ENCODE measurements around the gene VILL. TPM values are rescaled to one million over a fixed set of nuclear protein-coding genes. Genes with fewer than 3 reads are reported as not detected.

Gene VILL
- total and polyA plus RNA-seq, 10 of the 15 experiments (the other 5 are each of a cell fraction or from before 2014, with no cell fraction given), result 0.15 to 5.4 (median 2.1) TPM; not detected in 1

DNA sequence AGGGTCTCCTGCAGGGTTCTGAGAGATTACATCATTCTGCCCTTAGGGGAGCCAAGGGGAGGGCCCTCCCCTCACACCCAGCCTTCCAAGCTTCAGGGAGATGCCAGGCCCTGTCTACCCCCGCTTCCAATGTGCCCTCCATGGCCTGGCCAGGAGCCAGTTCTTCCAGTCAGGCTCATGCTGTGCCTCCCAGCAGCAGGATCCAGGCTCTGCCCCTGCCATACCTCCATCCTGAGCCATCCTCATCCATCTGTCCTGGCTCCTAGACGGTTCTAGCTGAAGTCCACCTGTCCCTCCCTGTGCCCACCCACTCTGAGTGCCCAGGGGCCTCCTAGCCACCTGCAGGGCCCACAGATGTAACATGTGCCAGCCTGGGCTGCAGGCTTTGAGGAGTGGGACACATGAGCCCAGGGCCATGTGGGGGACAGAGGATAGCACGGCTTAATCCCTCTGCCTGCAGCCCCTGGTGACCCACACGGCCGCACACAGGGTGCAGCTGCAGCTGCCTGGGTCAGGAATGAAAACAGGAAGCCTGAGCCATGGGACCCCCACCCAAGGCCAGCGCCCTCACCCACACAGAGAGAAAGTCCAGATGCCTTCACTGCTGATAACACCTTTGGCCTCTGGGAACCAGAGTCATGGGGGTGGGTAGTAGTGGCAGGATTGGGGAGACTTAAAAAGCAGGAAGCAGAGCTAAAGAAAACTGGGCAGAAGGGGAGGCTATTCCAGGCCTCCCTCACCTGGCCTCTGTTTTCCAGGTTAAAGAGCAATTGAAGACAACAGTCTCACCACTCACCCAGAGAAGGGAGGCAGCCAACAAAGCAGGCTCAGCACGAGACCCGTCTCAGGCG lies 27.1 kb downstream of the VILL start:
- ChIA-PET CTCF (no interaction called here), RAD21 (ENCODE audit: unreplicated experiment) (no interaction called here), SMC1A (ENCODE audit: uncharacterized antibody, unreplicated experiment) (no interaction called here), POLR2A (no interaction called here)
- DNase-seq (ENCODE audit: low read depth, low spot score) (no peak), ATAC-seq (no peak), FAIRE-seq (no peak)
- no peak for TF ChIP-seq RCOR1 (conservative IDR thresholded peaks at IDR 0.05; ENCODE audit: low read depth, low read length)
- TF ChIP-seq, protein P1, sequence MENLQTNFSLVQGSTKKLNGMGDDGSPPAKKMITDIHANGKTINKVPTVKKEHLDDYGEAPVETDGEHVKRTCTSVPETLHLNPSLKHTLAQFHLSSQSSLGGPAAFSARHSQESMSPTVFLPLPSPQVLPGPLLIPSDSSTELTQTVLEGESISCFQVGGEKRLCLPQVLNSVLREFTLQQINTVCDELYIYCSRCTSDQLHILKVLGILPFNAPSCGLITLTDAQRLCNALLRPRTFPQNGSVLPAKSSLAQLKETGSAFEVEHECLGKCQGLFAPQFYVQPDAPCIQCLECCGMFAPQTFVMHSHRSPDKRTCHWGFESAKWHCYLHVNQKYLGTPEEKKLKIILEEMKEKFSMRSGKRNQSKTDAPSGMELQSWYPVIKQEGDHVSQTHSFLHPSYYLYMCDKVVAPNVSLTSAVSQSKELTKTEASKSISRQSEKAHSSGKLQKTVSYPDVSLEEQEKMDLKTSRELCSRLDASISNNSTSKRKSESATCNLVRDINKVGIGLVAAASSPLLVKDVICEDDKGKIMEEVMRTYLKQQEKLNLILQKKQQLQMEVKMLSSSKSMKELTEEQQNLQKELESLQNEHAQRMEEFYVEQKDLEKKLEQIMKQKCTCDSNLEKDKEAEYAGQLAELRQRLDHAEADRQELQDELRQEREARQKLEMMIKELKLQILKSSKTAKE (IDR thresholded peaks at IDR 0.05; ENCODE audit: low read depth, poor library complexity, severe bottlenecking), result no peak
- TF ChIP-seq IRF5 (IDR thresholded peaks at IDR 0.05; ENCODE audit: borderline replicate concordance), result no peak
- no TSS peak for BruUV-seq (replicated peaks)
- no peak overlapping the region for H3K27ac ChIP-seq (ENCODE audit: control insufficient read depth, insufficient read depth)
- in situ Hi-C loops (cut with MboI) (no loop called here), intact Hi-C loops (cut with micrococcal nuclease; ENCODE audit: unreplicated experiment) (no loop called here)
- no peaks in the 10 kb centered on the region for H3K36me3 ChIP-seq (ENCODE audit: control insufficient read depth in 2 of 2, insufficient read depth in 2 of 2, low read length in 1 of 2)
- H3K9me3 ChIP-seq (replicated peaks; ENCODE audit: control insufficient read depth, insufficient read depth, low read length), result no peaks in the 10 kb centered on the region; the same call in 2 of the 3 replicates
- H3K4me3 ChIP-seq, result no peak overlapping the region
- H3K27me3 ChIP-seq (replicated peaks in 1 of 2; ENCODE audit: control insufficient read depth in 2 of 2, insufficient read depth in 2 of 2, low read length in 1 of 2), result no peaks in the 10 kb centered on the region
- no peaks in the 10 kb centered on the region for H3K79me2 ChIP-seq (ENCODE audit: control insufficient read depth, insufficient read depth, low read length)
- no peak overlapping the region for H3K4me2 ChIP-seq (ENCODE audit: control insufficient read depth, insufficient read depth)
- H2AFZ ChIP-seq (ENCODE audit: control insufficient read depth, low read depth, low read length), result no peak overlapping the region
- no peak overlapping the region for H3K9ac ChIP-seq (ENCODE audit: control insufficient read depth, insufficient read depth, low read length)
- 52% methylated on average over 9 of the region's 9 CpGs for WGBS (ENCODE audit: insufficient coverage, insufficient replicate concordance, low lambda C conversion rate, missing lambda C conversion rate)
- H4K20me1 ChIP-seq (ENCODE audit: control insufficient read depth, insufficient read depth), result no peaks in the 10 kb centered on the region
- no peaks in the 10 kb centered on the region for H3K4me1 ChIP-seq (ENCODE audit: control insufficient read depth, insufficient read depth, low read length)
